Measurements from ENCODE around the gene ATP6V1B1. TPM values are rescaled to one million over a fixed set of nuclear protein-coding genes. Genes with fewer than 3 reads are reported as not detected.

ATP6V1B1 gene
- total and polyA plus RNA-seq, 2 of the 13 experiments (the other 11 are each of a cell fraction or from before 2014, with no cell fraction given) = 0.58 to 1.6 TPM

DNA sequence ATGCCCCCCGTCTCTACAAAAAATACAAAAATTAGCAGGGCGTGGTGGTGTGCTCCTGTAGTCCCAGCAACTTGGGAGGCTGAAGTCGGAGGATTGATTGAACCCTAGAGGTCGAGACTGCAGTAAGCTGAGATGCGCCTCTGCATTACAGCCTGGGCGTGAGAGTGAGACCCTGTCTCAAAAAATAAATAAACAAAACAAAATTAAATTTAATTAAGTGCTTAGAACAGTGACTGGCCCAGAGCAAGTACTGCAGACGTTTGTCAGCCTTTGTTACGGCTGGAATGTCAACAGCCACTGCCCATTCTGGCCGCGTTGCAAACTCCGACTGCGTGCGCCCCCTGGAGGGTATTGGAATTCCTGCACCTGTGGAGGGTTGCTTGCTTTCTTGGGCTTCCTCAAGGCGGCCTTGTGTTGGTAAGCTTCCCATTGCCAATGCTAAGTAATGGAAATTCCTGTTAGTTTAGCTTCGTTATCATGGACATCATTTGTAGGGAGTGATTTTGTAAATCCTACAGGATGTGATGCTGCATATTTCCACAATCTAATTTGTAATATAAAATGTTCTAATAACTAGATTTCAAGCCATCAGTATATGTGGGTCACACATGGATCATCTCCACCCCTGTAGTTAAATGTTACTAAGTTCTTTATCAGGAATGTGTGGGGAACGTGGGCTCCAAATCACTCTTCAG, 15.9 kb upstream of the ATP6V1B1 start (continued):
- TF ChIP-seq, protein P1, sequence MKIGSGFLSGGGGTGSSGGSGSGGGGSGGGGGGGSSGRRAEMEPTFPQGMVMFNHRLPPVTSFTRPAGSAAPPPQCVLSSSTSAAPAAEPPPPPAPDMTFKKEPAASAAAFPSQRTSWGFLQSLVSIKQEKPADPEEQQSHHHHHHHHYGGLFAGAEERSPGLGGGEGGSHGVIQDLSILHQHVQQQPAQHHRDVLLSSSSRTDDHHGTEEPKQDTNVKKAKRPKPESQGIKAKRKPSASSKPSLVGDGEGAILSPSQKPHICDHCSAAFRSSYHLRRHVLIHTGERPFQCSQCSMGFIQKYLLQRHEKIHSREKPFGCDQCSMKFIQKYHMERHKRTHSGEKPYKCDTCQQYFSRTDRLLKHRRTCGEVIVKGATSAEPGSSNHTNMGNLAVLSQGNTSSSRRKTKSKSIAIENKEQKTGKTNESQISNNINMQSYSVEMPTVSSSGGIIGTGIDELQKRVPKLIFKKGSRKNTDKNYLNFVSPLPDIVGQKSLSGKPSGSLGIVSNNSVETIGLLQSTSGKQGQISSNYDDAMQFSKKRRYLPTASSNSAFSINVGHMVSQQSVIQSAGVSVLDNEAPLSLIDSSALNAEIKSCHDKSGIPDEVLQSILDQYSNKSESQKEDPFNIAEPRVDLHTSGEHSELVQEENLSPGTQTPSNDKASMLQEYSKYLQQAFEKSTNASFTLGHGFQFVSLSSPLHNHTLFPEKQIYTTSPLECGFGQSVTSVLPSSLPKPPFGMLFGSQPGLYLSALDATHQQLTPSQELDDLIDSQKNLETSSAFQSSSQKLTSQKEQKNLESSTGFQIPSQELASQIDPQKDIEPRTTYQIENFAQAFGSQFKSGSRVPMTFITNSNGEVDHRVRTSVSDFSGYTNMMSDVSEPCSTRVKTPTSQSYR (CRISPR knock-in tag; IDR thresholded peaks at IDR 0.05; ENCODE audit: borderline replicate concordance) = 0 out of 2 replicates have a peak, but pooled peaks have one; percentile 14
- TF ChIP-seq ZKSCAN8 (CRISPR knock-in tag; IDR thresholded peaks at IDR 0.05; ENCODE audit: borderline replicate concordance) = 0 out of 2 replicates have a peak, but pooled peaks have one; percentile 55
- peak; percentile 87; the same call in 1 of the 2 replicates for TF ChIP-seq ZNF614 (CRISPR knock-in tag; IDR thresholded peaks at IDR 0.05; ENCODE audit: borderline replicate concordance)
- TF ChIP-seq, protein P2, sequence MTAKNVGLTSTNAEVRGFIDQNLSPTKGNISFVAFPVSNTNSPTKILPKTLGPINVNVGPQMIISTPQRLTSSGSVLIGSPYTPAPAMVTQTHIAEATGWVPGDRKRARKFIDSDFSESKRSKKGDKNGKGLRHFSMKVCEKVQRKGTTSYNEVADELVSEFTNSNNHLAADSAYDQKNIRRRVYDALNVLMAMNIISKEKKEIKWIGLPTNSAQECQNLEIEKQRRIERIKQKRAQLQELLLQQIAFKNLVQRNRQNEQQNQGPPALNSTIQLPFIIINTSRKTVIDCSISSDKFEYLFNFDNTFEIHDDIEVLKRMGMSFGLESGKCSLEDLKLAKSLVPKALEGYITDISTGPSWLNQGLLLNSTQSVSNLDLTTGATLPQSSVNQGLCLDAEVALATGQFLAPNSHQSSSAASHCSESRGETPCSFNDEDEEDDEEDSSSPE (CRISPR knock-in tag; IDR thresholded peaks at IDR 0.05) = peak; percentile 29; the same call in 1 of the 2 replicates
- TF ChIP-seq FOXJ3 (CRISPR knock-in tag; IDR thresholded peaks at IDR 0.05; ENCODE audit: borderline replicate concordance) = peak; percentile 16; the same call in 1 of the 2 replicates
- TF ChIP-seq ZBTB20 (CRISPR knock-in tag; IDR thresholded peaks at IDR 0.05; ENCODE audit: borderline replicate concordance, low read depth) = 0 out of 2 replicates have a peak, but pooled peaks have one; percentile 54
- TF ChIP-seq GATAD1 (CRISPR knock-in tag; IDR thresholded peaks at IDR 0.05) = peak; percentile 66
- TF ChIP-seq MXI1 (IDR thresholded peaks at IDR 0.05; ENCODE audit: borderline replicate concordance, low read depth, low read length) = peak; percentile 36; the same call in 1 of the 3 replicates
- TF ChIP-seq TMF1 (CRISPR knock-in tag; IDR thresholded peaks at IDR 0.05; ENCODE audit: low read depth) = no peak
- peak; percentile 23 for TF ChIP-seq ASH2L (IDR thresholded peaks at IDR 0.05; ENCODE audit: insufficient read length, low read depth, low read length)
- TF ChIP-seq, protein P3, sequence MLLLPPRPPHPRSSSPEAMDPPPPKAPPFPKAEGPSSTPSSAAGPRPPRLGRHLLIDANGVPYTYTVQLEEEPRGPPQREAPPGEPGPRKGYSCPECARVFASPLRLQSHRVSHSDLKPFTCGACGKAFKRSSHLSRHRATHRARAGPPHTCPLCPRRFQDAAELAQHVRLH (CRISPR knock-in tag; IDR thresholded peaks at IDR 0.05; ENCODE audit: borderline replicate concordance, low read depth) = peak; percentile 81; the same call in 1 of the 2 replicates
- TF ChIP-seq, protein P4, sequence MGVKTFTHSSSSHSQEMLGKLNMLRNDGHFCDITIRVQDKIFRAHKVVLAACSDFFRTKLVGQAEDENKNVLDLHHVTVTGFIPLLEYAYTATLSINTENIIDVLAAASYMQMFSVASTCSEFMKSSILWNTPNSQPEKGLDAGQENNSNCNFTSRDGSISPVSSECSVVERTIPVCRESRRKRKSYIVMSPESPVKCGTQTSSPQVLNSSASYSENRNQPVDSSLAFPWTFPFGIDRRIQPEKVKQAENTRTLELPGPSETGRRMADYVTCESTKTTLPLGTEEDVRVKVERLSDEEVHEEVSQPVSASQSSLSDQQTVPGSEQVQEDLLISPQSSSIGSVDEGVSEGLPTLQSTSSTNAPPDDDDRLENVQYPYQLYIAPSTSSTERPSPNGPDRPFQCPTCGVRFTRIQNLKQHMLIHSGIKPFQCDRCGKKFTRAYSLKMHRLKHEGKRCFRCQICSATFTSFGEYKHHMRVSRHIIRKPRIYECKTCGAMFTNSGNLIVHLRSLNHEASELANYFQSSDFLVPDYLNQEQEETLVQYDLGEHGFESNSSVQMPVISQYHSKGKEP (CRISPR knock-in tag; IDR thresholded peaks at IDR 0.05) = no peak
- TF ChIP-seq ZNF124 (CRISPR knock-in tag; IDR thresholded peaks at IDR 0.05) = peak; percentile 75; the same call in 1 of the 2 replicates
- TF ChIP-seq, protein P5, sequence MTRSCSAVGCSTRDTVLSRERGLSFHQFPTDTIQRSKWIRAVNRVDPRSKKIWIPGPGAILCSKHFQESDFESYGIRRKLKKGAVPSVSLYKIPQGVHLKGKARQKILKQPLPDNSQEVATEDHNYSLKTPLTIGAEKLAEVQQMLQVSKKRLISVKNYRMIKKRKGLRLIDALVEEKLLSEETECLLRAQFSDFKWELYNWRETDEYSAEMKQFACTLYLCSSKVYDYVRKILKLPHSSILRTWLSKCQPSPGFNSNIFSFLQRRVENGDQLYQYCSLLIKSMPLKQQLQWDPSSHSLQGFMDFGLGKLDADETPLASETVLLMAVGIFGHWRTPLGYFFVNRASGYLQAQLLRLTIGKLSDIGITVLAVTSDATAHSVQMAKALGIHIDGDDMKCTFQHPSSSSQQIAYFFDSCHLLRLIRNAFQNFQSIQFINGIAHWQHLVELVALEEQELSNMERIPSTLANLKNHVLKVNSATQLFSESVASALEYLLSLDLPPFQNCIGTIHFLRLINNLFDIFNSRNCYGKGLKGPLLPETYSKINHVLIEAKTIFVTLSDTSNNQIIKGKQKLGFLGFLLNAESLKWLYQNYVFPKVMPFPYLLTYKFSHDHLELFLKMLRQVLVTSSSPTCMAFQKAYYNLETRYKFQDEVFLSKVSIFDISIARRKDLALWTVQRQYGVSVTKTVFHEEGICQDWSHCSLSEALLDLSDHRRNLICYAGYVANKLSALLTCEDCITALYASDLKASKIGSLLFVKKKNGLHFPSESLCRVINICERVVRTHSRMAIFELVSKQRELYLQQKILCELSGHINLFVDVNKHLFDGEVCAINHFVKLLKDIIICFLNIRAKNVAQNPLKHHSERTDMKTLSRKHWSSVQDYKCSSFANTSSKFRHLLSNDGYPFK (CRISPR knock-in tag; IDR thresholded peaks at IDR 0.05; ENCODE audit: borderline replicate concordance) = peak; percentile 44; the same call in 1 of the 2 replicates
- TF ChIP-seq, protein P6, sequence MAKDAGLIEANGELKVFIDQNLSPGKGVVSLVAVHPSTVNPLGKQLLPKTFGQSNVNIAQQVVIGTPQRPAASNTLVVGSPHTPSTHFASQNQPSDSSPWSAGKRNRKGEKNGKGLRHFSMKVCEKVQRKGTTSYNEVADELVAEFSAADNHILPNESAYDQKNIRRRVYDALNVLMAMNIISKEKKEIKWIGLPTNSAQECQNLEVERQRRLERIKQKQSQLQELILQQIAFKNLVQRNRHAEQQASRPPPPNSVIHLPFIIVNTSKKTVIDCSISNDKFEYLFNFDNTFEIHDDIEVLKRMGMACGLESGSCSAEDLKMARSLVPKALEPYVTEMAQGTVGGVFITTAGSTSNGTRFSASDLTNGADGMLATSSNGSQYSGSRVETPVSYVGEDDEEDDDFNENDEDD (CRISPR knock-in tag; IDR thresholded peaks at IDR 0.05; ENCODE audit: borderline replicate concordance) = no peak
- TF ChIP-seq, protein P7, sequence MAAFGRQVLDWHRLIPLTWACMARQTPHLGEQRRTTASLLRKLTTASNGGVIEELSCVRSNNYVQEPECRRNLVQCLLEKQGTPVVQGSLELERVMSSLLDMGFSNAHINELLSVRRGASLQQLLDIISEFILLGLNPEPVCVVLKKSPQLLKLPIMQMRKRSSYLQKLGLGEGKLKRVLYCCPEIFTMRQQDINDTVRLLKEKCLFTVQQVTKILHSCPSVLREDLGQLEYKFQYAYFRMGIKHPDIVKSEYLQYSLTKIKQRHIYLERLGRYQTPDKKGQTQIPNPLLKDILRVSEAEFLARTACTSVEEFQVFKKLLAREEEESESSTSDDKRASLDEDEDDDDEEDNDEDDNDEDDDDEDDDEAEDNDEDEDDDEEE (CRISPR knock-in tag; IDR thresholded peaks at IDR 0.05) = 0 out of 2 replicates have a peak, but pooled peaks have one; percentile 50

Data from HepG2 (cell line).